IgD-negative memory B cell (primary cell): Measurements from ENCODE around the gene MRPL45. TPM values are rescaled to one million over a fixed set of nuclear protein-coding genes. Genes with fewer than 3 reads are reported as not detected.

Experiments
- H3K27ac Mint-ChIP-seq, 3 donors: one replicate each; pipeline ENCODE4 v1.8.0; 2020 to 2022; ENCODE audit warnings: mild to moderate bottlenecking in 3 of 3, mixed read lengths in 3 of 3, moderate library complexity in 1 of 3
- H3K27me3 Mint-ChIP-seq: one replicate; pipeline ENCODE4 v1.8.0; 2021; ENCODE audit warnings: mixed read lengths
- H3K36me3 Mint-ChIP-seq: one replicate; pipeline ENCODE4 v1.8.0; 2020; ENCODE audit warnings: mild to moderate bottlenecking, mixed read lengths
- H3K4me1 Mint-ChIP-seq, 3 donors: one replicate each; pipeline ENCODE4 v1.8.0; 2020 to 2022; ENCODE audit warnings: mixed read lengths in 3 of 3, mild to moderate bottlenecking in 1 of 3
- H3K4me3 Mint-ChIP-seq, 4 donors: one replicate each; pipeline ENCODE4 v1.8.0; 2020 to 2022; ENCODE audit warnings: mild to moderate bottlenecking in 4 of 4, mixed read lengths in 4 of 4, moderate library complexity in 3 of 4
- H3K9me3 Mint-ChIP-seq, 3 donors: one replicate each; pipeline ENCODE4 v1.8.0; 2020 to 2021; ENCODE audit warnings: mixed read lengths in 3 of 3, mild to moderate bottlenecking in 1 of 3
- polyA plus RNA-seq: library from polyadenylated mRNA; unstranded; fragments of 300-500 nt; fragmentation: Illumina TruSeq; gene quantifications from one replicate; pipeline ENCODE4 v1.2.3, GENCODE V29; 2021

Gene MRPL45
- polyA plus RNA-seq, 1 donor from 2014 or later = 23.5 TPM

DNA sequence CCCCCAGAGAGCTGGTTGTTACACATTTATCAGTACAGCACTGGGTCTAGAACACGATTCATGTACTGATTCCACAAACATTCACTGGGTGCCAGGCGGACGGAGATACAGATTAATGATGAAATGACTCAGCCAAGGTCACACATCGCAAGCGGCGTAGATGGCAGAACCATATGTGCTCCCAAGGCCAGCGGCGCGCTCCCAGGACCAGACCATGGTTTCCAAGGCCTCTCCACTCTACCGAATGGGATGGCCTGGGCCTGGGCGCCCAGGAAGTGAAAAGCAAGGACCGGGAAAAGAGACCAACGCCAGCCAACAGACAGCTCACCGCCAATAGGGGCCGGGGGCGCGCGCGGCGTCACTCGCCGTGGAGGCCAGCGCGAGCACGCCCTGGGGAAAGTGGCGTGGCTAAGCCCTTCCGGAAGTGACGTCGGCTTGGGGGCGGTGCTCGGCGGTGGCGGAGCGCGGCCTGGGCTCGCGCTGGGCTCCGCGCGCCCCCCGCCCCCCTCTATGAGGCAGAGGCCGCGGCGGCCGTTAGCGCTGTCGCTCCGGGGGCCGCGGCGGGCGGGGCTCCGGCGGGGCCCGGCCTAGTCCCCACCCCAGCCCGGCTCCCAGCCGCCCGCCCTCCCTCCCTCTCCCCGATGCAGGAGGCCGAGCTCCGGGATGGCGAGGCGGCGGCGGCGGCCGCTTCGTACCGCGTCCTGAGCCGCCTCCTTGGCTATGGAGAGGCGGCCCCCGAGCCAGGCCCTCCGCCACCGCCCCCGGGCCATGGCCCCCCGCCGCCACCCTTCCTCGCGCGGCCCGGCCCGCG lies 54.6 kb downstream of the MRPL45 start, which contains the start of gene SOCS7:
Gene SOCS7, plus strand, starts transcription at position 433 of the 811 bp plus-strand sequence. Its CDS starts 209 bp downstream, at position 642.
- peaks cover 23 to 34% (median 29%) of the 10 kb centered on the region in 3 donors for H3K4me1 Mint-ChIP-seq
- no peaks in the 10 kb centered on the region for H3K9me3 Mint-ChIP-seq
- peaks cover 1% of the 10 kb centered on the region for H3K36me3 Mint-ChIP-seq
- H3K27ac Mint-ChIP-seq = peak within 1 kb of the TSS; percentile 62 to 96 (median 69)
- peak within 1 kb of the TSS; percentile 93 to 100 (median 98) for H3K4me3 Mint-ChIP-seq
- no peaks in the 10 kb centered on the region for H3K27me3 Mint-ChIP-seq

DNA sequence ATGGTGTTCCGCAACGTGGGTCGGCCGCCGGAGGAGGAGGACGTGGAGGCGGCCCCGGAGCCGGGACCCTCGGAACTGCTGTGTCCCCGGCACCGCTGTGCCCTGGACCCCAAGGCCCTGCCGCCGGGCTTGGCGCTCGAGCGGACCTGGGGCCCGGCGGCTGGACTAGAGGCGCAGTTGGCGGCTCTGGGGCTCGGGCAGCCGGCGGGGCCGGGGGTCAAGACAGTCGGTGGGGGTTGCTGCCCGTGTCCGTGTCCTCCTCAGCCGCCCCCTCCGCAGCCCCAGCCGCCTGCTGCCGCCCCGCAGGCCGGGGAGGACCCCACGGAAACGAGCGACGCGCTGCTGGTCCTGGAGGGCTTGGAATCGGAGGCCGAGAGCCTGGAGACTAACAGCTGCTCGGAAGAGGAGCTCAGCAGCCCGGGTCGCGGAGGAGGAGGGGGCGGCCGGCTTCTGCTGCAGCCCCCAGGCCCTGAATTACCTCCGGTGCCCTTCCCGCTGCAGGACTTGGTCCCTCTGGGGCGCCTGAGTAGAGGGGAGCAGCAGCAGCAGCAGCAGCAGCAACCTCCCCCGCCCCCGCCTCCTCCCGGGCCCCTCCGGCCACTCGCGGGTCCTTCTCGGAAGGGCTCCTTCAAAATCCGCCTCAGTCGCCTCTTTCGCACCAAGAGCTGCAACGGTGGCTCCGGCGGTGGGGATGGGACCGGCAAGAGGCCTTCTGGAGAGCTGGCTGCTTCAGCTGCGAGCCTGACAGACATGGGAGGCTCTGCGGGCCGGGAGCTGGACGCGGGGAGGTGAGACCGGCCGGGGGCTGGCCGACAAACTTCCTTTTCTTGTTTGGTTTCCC lies 55.5 kb downstream of the MRPL45 start:
- Mint-ChIP-seq H3K4me3 (peak overlapping the region; percentile 83 to 95 (median 94)), H3K27me3 (no peaks in the 10 kb centered on the region)

DNA sequence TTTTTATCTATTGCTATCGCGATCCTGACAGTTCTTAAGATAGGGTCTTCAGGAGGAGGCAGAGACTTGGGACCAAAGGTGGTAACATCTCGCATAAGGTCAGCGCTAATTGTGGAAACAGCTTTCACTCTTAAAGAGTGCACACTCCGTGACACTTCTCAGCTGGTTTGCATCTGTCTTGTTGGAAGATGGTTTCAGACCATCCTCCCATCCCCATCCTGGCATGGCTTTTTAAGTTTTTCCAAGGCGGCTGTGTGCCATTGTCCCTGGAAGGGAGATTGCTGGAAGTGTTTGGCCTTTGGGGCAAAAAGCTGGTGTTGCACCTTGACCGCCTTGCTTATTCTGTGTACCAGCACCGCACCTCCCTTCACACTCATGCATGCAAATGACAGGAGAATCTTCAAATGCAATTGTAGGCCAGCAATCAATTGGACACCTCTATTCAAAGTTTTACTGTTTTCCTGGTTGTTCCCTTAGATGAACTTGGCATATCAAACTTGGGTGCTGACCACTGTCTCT lies 56.2 kb downstream of the MRPL45 start:
- Mint-ChIP-seq H3K9me3 (no peaks in the 10 kb centered on the region), H3K4me1 (peaks cover 28 to 42% (median 34%) of the 10 kb centered on the region in 3 donors), H3K4me3 (peak overlapping the region; percentile 83 to 95 (median 94)), H3K27ac (peak overlapping the region; percentile 31 to 69 (median 62)), H3K27me3 (no peaks in the 10 kb centered on the region), H3K36me3 (peaks cover 4% of the 10 kb centered on the region)

More for the DNA sequence above, 55.5 kb downstream of the MRPL45 start:
- Mint-ChIP-seq H3K27ac (peak overlapping the region; percentile 31 to 69 (median 62)), H3K4me1 (peaks cover 28 to 38% (median 34%) of the 10 kb centered on the region in 3 donors), H3K36me3 (peaks cover 4% of the 10 kb centered on the region), H3K9me3 (no peaks in the 10 kb centered on the region)

DNA sequence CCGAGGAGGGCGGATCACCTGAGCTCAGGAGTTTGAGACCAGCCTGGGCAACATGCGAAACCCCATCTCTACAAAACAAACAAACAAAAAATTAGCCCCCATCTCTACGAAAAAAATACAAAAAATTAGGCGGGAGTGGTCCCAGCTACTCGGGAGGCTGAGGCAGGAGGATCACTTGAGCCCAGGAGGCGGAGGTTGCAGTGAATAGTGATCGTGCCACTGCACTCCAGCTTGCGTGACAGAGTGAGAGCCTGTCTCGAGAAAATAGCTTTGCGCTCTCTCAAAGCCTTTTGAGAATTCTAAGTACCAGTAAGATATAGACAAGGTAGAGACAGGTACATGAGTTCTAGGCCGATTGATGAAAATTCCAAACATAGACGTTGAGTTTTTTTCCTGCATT lies 56.7 kb downstream of the MRPL45 start:
- Mint-ChIP-seq H3K9me3 (no peaks in the 10 kb centered on the region), H3K27ac (peak overlapping the region in 1 of 3 donors; percentile 62), H3K27me3 (no peaks in the 10 kb centered on the region), H3K4me3 (peak overlapping the region; percentile 83 to 95 (median 94)), H3K36me3 (peaks cover 4% of the 10 kb centered on the region), H3K4me1 (peaks cover 28 to 42% (median 34%) of the 10 kb centered on the region in 3 donors)

DNA sequence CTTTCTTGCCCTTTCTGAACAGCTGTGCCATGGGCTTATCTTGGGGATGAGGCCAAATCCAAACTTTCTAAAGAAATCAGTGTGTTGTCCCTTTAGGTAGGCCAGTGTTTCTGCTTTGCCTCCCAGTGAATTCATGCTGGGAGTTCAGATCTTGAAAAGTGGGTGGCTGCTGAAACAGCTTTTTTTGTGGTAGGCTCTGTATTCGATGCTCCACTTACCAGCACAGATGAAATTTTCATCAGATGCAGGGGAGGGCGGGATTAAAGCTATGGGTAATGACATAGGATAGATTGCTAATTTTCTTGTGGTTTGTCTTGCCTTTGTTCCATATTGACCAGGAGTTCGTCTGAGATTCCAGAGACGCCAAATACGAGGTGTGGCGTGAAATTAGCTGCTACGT lies 57.5 kb downstream of the MRPL45 start:
- Mint-ChIP-seq H3K9me3 (no peaks in the 10 kb centered on the region), H3K4me3 (peak overlapping the region in 1 of 4 donors; percentile 93), H3K27me3 (no peaks in the 10 kb centered on the region), H3K36me3 (peaks cover 5% of the 10 kb centered on the region), H3K4me1 (peaks cover 23 to 39% (median 28%) of the 10 kb centered on the region in 3 donors), H3K27ac (no peak overlapping the region)

DNA sequence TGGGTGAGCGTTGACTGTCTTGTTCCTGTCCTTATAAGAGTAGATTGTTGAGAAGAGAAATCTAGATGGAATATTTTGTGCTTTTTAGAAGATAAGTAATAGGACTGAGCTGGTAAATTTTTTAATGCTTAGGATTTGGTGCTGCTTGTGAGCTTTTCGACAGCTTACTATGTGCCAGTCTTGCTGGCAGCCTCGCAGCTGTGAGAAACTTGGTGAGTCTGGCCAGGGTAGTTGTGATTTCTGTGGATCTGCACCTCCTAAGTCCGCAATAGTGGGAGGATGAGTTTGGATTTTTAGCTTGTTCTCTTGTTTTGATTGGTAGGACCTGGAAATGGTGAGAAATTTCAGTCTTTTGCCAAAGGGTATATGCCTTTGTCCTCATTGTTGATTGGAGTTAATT lies 58.3 kb downstream of the MRPL45 start:
- Mint-ChIP-seq H3K4me3 (peak overlapping the region in 2 of 4 donors; percentile 50 to 93), H3K36me3 (peaks cover 5% of the 10 kb centered on the region), H3K27ac (peak overlapping the region in 1 of 3 donors; percentile 9), H3K27me3 (no peaks in the 10 kb centered on the region), H3K9me3 (no peaks in the 10 kb centered on the region), H3K4me1 (peaks cover 23 to 40% (median 27%) of the 10 kb centered on the region in 3 donors)

DNA sequence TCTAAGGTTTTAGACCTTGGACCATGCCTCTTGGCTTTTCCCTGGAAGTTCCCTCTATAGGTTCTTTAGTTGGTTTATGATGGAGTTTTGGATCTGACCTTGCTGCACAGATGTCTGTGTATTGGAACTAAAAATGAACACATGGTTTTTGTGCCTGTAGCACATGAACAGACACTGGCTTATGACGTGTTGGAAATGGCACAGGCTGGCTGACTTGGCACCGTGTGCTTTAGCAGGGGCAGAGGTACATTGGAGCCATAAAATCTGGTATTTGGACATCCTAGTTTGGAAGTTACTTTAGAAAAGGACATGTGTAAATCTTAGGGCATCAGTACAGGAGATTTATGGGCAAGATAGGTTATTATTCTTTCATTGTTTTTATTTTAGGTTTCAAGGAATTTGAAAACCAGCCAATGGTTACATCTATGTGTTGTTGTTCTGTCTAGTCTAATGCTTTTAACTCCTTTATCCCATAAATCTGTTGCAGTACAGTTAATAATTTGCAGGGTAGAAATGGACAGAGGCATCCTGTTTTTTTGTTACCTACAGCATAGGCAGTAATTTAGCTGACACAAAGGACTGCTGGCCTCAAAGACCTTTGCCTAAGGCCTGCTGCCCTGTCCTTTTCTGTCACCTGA lies 60.6 kb downstream of the MRPL45 start:
- H3K9me3 Mint-ChIP-seq = no peaks in the 10 kb centered on the region
- H3K27me3 Mint-ChIP-seq = no peaks in the 10 kb centered on the region
- H3K27ac Mint-ChIP-seq = peak overlapping the region in 1 of 3 donors; percentile 12
- H3K4me3 Mint-ChIP-seq = peak overlapping the region in 1 of 4 donors; percentile 9
- H3K4me1 Mint-ChIP-seq = peaks cover 22 to 36% (median 23%) of the 10 kb centered on the region in 3 donors
- H3K36me3 Mint-ChIP-seq = peaks cover 5% of the 10 kb centered on the region

DNA sequence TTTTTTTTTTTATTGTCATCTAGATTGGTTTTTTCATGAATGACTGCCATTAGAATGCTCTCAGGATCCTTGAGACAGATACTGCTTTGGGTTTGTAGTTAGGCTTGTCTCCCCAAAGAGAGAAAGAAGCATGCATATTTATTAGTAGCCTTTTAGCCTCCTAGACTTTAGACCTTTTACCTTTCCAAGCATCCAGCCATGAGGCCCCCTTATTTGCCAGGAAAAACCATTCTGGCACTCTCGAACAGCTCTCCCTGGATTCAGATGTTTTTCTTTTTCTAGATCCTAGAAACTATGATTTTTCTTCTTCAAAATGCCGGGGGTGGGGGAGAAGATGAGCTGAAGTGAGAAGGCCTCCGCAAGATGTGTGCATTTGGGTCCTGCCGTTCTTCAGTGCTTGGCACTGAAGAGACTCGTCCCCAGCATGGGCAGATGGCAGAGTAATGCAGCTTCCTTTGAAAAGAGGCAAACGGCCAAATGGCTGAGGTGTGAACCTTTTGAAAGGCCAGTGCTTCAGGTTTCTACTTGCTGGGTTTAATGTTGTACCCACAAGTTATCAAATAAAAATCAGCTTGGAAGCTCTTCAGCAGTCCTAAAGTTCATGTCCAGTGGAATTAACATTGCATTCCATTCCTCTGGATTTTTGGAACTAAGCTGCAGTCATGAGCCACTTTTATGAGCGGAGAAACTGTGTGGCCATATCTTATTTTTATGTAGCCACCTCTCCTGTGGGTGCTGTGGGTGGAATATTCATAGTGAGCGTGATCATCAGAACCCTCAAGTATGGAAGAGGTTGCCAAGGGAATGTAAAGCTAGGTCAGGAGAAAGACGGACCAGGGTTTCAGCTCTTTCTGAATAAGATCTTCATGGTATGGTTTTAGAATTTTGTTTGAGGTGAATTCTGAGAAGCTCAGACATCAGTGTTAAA lies 61.9 kb downstream of the MRPL45 start:
- H3K36me3 Mint-ChIP-seq = peaks cover 5% of the 10 kb centered on the region

DNA sequence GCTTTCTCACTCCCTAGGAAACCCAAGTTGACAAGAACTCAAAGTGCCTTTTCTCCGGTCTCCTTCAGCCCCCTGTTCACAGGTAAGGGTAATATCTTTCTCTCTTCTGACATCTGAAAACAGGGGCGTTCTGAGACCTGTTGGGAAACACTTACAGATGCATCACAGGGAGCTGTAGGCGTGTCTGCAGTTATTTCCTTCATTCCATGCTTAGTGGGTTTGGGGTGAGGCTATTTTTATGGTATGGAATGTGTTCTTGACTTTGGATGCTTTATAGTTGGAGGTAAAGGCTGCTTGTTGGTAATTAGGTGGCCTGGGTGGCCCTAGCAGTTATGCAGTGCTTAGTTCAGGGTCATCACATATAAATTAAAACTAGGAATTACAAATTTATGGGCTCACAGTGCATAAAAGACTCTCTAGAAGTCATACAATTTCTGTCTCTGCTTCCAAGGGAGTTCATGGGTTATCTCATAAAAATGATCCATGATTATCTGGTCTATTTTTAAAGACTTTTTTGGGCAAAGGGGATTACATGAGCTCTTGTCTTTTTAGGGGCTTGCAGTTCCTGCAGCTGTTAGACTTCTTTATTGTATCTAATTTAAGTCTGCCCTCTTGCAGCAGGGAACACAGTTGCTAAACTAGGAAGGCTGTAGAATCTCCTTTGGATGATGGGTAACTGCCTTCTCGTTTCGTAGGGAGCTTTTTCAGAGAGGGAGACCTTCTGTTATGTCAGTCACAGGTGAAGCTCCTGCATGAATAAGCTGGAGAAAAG lies 64.9 kb downstream of the MRPL45 start:
- Mint-ChIP-seq H3K4me3 (no peak overlapping the region), H3K27me3 (no peaks in the 10 kb centered on the region), H3K27ac (no peak overlapping the region), H3K4me1 (peaks cover 2 to 9% (median 3%) of the 10 kb centered on the region in 3 donors), H3K9me3 (no peaks in the 10 kb centered on the region), H3K36me3 (peaks cover 5% of the 10 kb centered on the region)

More for the DNA sequence above, 61.9 kb downstream of the MRPL45 start:
- no peak overlapping the region for H3K27ac Mint-ChIP-seq
- H3K4me3 Mint-ChIP-seq = no peak overlapping the region
- no peaks in the 10 kb centered on the region for H3K27me3 Mint-ChIP-seq
- no peaks in the 10 kb centered on the region for H3K9me3 Mint-ChIP-seq
- H3K4me1 Mint-ChIP-seq = peaks cover 13 to 27% (median 22%) of the 10 kb centered on the region in 3 donors

DNA sequence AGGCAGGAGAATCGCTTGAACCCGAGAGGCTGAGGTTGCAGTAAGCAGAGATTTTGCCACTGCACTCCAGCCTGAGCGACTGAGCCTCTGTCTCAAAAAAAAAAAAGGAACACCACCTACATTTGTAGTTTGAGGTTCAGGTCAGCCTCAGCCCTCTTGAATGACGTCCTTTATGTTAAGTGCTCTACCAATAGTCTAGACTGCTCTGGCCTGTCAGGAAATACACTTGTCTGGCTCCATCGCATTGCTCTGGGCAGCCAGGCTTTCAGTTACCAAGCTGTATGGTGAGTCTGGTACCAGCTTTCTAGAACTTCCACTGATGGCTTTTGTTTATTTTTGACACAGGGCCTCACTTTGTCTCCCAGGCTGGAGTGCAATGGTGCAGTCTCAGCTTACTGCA lies 66.0 kb downstream of the MRPL45 start:
- peaks cover 5% of the 10 kb centered on the region for H3K36me3 Mint-ChIP-seq
- H3K4me1 Mint-ChIP-seq = peaks cover 0 to 2% (median 0%) of the 10 kb centered on the region in 3 donors
- H3K4me3 Mint-ChIP-seq = no peak overlapping the region
- H3K27ac Mint-ChIP-seq = no peak overlapping the region
- H3K27me3 Mint-ChIP-seq = no peaks in the 10 kb centered on the region
- no peaks in the 10 kb centered on the region for H3K9me3 Mint-ChIP-seq

DNA sequence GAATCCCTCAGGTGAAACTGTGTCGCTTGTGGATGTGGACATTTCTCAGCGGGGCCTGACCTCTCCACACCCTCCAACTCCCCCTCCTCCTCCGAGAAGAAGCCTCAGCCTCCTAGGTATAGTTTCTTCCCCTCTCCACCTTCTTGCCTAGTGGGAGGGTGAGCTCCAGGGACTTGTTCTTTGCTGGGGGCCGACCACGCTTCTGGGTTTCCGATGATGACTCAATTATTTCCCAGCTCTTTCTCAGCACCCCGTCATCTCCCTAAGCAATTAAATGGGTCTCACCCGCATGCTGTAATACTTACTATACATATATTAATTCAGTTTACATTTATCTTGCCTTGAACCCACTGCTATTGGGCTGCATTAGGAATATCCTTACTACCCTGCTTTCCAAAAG lies 67.8 kb downstream of the MRPL45 start:
- Mint-ChIP-seq H3K27ac (no peak overlapping the region), H3K9me3 (no peaks in the 10 kb centered on the region), H3K4me1 (no peaks in the 10 kb centered on the region), H3K27me3 (no peaks in the 10 kb centered on the region), H3K36me3 (peaks cover 5% of the 10 kb centered on the region), H3K4me3 (no peak overlapping the region)

DNA sequence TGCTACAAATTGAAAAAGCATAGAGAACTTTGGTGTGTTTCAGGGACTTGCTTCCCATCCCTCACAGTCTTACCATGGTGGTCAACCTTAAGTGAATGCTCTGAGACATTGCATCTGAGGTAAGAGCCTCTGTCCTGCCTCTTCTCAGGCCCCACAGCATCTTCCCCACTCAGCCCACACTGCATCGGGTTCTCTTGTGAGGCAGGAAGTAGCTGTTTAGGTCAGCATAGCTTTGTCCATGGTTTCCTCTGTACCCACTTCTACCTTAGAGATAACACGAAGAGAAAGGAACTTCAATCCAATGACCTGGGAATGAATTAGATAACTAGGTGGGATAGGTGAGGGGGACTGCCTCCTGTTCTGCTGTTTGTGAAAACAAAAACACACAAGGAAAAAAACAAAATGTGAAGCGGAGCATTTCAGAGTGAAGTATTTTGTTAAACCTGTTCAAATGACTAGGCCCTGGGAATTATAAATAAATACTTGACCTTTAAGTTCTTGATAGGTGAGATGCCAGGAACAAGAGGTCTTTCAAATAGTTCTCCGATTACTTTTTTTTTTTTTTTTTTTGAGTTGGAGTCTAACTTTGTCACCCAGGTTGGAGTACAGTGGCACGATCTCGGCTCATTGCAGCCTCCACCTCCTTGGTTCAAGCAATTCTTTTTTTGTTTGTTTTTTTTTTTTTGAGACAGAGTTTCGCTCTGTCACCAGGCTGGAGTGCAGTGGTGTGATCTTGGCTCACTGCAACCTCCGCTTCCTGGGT lies 72.3 kb downstream of the MRPL45 start:
- Mint-ChIP-seq H3K36me3 (peaks cover 8% of the 10 kb centered on the region), H3K4me1 (peaks cover 0 to 2% (median 0%) of the 10 kb centered on the region in 3 donors), H3K27me3 (no peaks in the 10 kb centered on the region), H3K27ac (no peak overlapping the region), H3K9me3 (no peaks in the 10 kb centered on the region), H3K4me3 (no peak overlapping the region)
